Ovary (tissue), 3 donors: ENCODE measurements around the gene NFIL3.

Source experiments
- POLR2A ChIP-seq: fragments of 450-650 bp; IDR thresholded peaks from one replicate; pipeline ENCODE4 v1.6.1; 2017; ENCODE audit warnings: antibody characterized with exemption, mild to moderate bottlenecking, moderate library complexity
- TF ChIP-seq, protein P1 (sequence below), 3 donors: fragments of 450-650 bp in 2 of 3; fragments of 200-600 bp in 1 of 3; IDR thresholded peaks; one replicate each; pipeline versions ENCODE4 v1.5.1 to v1.8.0; 2016 to 2022; ENCODE audit warnings: antibody characterized with exemption in 3 of 3, mild to moderate bottlenecking in 1 of 3
- donor health status: DM: no; HTN: no; CAD: no.

- no peak for TF ChIP-seq POLR2A
- TF ChIP-seq, protein P1, sequence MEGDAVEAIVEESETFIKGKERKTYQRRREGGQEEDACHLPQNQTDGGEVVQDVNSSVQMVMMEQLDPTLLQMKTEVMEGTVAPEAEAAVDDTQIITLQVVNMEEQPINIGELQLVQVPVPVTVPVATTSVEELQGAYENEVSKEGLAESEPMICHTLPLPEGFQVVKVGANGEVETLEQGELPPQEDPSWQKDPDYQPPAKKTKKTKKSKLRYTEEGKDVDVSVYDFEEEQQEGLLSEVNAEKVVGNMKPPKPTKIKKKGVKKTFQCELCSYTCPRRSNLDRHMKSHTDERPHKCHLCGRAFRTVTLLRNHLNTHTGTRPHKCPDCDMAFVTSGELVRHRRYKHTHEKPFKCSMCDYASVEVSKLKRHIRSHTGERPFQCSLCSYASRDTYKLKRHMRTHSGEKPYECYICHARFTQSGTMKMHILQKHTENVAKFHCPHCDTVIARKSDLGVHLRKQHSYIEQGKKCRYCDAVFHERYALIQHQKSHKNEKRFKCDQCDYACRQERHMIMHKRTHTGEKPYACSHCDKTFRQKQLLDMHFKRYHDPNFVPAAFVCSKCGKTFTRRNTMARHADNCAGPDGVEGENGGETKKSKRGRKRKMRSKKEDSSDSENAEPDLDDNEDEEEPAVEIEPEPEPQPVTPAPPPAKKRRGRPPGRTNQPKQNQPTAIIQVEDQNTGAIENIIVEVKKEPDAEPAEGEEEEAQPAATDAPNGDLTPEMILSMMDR (IDR thresholded peaks at IDR 0.05) = no peak
Measured at GRCh38 chr9:91427873-91428272, 4.2 kb upstream of the NFIL3 start.
